OCI-LY1 (cell line): ENCODE data around the gene NUP133.

Source experiments
- H2AFZ ChIP-seq: fragments of 200-600 bp; sonication (generic), shearing (Covaris generic); 2 replicates; pipeline ENCODE4 v1.6.0; 2014; ENCODE audit warnings: antibody characterized with exemption, mild to moderate bottlenecking, low read length
- H3F3A ChIP-seq: fragments of 200-600 bp; sonication (generic), shearing (Covaris generic); 2 replicates; pipeline ENCODE4 v1.6.0; 2014; ENCODE audit warnings: mild to moderate bottlenecking, antibody characterized with exemption, low read length, moderate library complexity; ENCODE audit not compliant: insufficient read depth
- H3K27ac ChIP-seq: fragments of 200-600 bp; sonication (generic); 2 replicates; pipeline ENCODE4 v1.5.1; 2014; ENCODE audit warnings: low read length, mixed run types, mild to moderate bottlenecking, low read depth; ENCODE audit not compliant: poor library complexity, severe bottlenecking
- H3K27me3 ChIP-seq: fragments of 200-600 bp; sonication (generic); 2 replicates; pipeline ENCODE4 v1.6.0; 2014; ENCODE audit warnings: antibody characterized with exemption, mild to moderate bottlenecking, low read length, moderate library complexity; ENCODE audit not compliant: insufficient read depth
- H3K36me3 ChIP-seq: fragments of 200-600 bp; sonication (generic); 2 replicates; pipeline ENCODE4 v1.6.1; 2014; ENCODE audit warnings: mild to moderate bottlenecking, antibody characterized with exemption, low read length, moderate library complexity, mixed read lengths; ENCODE audit not compliant: insufficient read depth
- H3K4me1 ChIP-seq: fragments of 200-600 bp; sonication (generic); 2 replicates; pipeline ENCODE4 v1.5.1; 2014; ENCODE audit warnings: mild to moderate bottlenecking, low read length, moderate library complexity; ENCODE audit not compliant: insufficient read depth, severe bottlenecking
- H3K4me2 ChIP-seq: fragments of 200-600 bp; sonication (generic), shearing (Covaris generic); 2 replicates; pipeline ENCODE4 v1.6.1; 2014; ENCODE audit warnings: low read length
- H3K4me3 ChIP-seq: fragments of 200-600 bp; sonication (generic); 2 replicates; pipeline ENCODE4 v1.5.1; 2014; ENCODE audit warnings: low read length, low read depth, mild to moderate bottlenecking, mixed read lengths; ENCODE audit not compliant: poor library complexity, severe bottlenecking
- H3K79me2 ChIP-seq: fragments of 200-600 bp; shearing (Covaris generic); 2 replicates; pipeline ENCODE4 v1.6.1; 2016; ENCODE audit warnings: mixed run types, low read length, mixed read lengths; ENCODE audit not compliant: insufficient read depth
- H3K9ac ChIP-seq: fragments of 200-600 bp; sonication (generic), shearing (Covaris generic); 2 replicates; pipeline ENCODE4 v1.6.1; 2014; ENCODE audit warnings: mild to moderate bottlenecking, low read length, mixed read lengths
- H3K9me2 ChIP-seq: fragments of 200-600 bp; sonication (generic), shearing (Covaris generic); 2 replicates; pipeline ENCODE4 v1.6.1; 2014; ENCODE audit warnings: low read depth, mild to moderate bottlenecking, low read length, mixed read lengths
- H3K9me3 ChIP-seq: fragments of 200-600 bp; shearing (Covaris generic); 2 replicates; pipeline ENCODE4 v1.6.1; 2014; ENCODE audit warnings: low read length, mixed read lengths
- H4K20me1 ChIP-seq: fragments of 200-600 bp; sonication (generic), shearing (Covaris generic); 2 replicates; pipeline ENCODE4 v1.6.0; 2016; ENCODE audit warnings: mild to moderate bottlenecking, low read length; ENCODE audit not compliant: insufficient read depth
- EZH2 ChIP-seq: fragments of 200-600 bp; sonication (generic), shearing (Covaris generic); IDR thresholded peaks from 2 replicates; pipeline ENCODE4 v1.8.0; 2017; ENCODE audit warnings: borderline replicate concordance, mixed run types, mild to moderate bottlenecking, antibody characterized with exemption, low read length, moderate library complexity, mixed read lengths
- TF ChIP-seq, protein P1 (sequence below): fragments of 200-600 bp; sonication (generic), shearing (Covaris generic); IDR thresholded peaks from 2 replicates; pipeline ENCODE4 v1.5.1; 2017; ENCODE audit warnings: mild to moderate bottlenecking, antibody characterized with exemption, low read length, moderate library complexity, mixed read lengths

The NUP133 gene

DNA sequence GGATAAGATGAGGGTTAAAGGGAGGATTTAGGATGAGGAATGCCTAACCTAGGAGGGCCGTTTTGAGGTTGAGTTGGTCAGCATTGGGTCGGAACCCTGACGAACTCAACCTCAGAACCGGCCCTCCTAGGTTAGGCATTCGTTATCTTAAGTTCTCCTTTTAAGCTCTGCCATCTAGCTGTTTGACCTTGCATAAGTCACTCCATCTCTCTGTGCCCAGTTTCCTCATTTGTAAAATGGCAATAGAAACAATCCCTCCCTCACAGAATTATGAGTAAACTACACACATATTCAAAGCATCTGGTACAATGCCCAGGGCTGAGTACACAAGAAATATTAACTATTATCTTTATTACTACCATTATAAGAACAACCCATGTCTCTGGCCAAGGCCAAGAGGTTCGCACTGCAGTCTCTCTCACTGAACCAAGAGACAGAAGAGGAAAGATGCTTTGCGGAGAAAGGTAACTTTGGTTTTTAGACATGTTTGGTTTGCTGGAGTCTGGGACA lies 45.5 kb upstream of the NUP133 start:
- H3K4me2 ChIP-seq, result no peak overlapping the region
- H2AFZ ChIP-seq, result no peak overlapping the region
- no peaks in the 10 kb centered on the region for H3K27me3 ChIP-seq
- no peak overlapping the region for H3K4me3 ChIP-seq
- H3F3A ChIP-seq, result no peaks in the 10 kb centered on the region
- H3K9me2 ChIP-seq, result no peaks in the 10 kb centered on the region
- H3K79me2 ChIP-seq, result no peaks in the 10 kb centered on the region
- no peak for TF ChIP-seq EZH2
- TF ChIP-seq, protein P1, sequence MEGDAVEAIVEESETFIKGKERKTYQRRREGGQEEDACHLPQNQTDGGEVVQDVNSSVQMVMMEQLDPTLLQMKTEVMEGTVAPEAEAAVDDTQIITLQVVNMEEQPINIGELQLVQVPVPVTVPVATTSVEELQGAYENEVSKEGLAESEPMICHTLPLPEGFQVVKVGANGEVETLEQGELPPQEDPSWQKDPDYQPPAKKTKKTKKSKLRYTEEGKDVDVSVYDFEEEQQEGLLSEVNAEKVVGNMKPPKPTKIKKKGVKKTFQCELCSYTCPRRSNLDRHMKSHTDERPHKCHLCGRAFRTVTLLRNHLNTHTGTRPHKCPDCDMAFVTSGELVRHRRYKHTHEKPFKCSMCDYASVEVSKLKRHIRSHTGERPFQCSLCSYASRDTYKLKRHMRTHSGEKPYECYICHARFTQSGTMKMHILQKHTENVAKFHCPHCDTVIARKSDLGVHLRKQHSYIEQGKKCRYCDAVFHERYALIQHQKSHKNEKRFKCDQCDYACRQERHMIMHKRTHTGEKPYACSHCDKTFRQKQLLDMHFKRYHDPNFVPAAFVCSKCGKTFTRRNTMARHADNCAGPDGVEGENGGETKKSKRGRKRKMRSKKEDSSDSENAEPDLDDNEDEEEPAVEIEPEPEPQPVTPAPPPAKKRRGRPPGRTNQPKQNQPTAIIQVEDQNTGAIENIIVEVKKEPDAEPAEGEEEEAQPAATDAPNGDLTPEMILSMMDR, result no peak
- H3K27ac ChIP-seq, result no peak overlapping the region
- H3K36me3 ChIP-seq, result peaks cover 5% of the 10 kb centered on the region; the same call in 1 of the 2 replicates
- no peaks in the 10 kb centered on the region for H4K20me1 ChIP-seq
- peaks cover 26% of the 10 kb centered on the region for H3K4me1 ChIP-seq
- no peaks in the 10 kb centered on the region for H3K9me3 ChIP-seq
- H3K9ac ChIP-seq, result no peak overlapping the region

DNA sequence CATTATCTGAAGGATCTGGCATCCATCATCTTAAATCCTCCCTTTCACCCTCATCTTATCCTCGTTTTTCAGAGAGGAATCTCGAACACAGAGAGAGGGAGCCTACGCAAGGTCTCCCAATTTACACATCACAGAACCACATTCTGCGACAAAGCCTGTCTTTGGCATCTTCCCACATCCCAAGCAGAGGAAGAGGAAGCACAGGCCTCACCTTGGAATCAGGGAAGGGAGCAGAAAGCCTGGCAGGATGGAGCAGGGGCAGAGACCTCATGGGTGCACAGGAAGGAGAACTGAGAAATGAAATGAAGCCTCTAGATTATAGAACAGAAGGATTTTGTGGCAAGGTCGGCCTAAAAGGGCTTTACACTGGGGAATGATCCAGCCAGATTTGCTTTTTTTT lies 44.6 kb upstream of the NUP133 start:
- Histone ChIP-seq H3K4me2 (no peak overlapping the region), H3K27me3 (no peaks in the 10 kb centered on the region), H3K9ac (no peak overlapping the region), H3K4me3 (no peak overlapping the region), H3K9me3 (no peaks in the 10 kb centered on the region), H3K79me2 (no peaks in the 10 kb centered on the region), H2AFZ (no peak overlapping the region), H3K27ac (no peak overlapping the region), H3K4me1 (peaks cover 25% of the 10 kb centered on the region), H3K9me2 (no peaks in the 10 kb centered on the region), H4K20me1 (no peaks in the 10 kb centered on the region), H3F3A (no peaks in the 10 kb centered on the region), H3K36me3 (peaks cover 5% of the 10 kb centered on the region; the same call in 1 of the 2 replicates)
- TF ChIP-seq EZH2, result no peak
- TF ChIP-seq, protein P1, result no peak

GRCh38 chr1:229550812-229551567 lies 42.8 kb upstream of the NUP133 start:
- TF ChIP-seq, protein P1, result no peak
- TF ChIP-seq EZH2, result no peak
- no peak overlapping the region for H3K9ac ChIP-seq
- no peaks in the 10 kb centered on the region for H3K27me3 ChIP-seq
- H3K27ac ChIP-seq, result no peak overlapping the region
- no peaks in the 10 kb centered on the region for H4K20me1 ChIP-seq
- H3K4me1 ChIP-seq, result peaks cover 7% of the 10 kb centered on the region
- no peaks in the 10 kb centered on the region for H3K9me3 ChIP-seq
- H2AFZ ChIP-seq, result no peak overlapping the region
- H3F3A ChIP-seq, result no peaks in the 10 kb centered on the region
- H3K4me2 ChIP-seq, result no peak overlapping the region
- no peaks in the 10 kb centered on the region for H3K9me2 ChIP-seq
- H3K4me3 ChIP-seq, result no peak overlapping the region
- H3K79me2 ChIP-seq, result no peaks in the 10 kb centered on the region
- peaks cover 12% of the 10 kb centered on the region; the same call in 1 of the 2 replicates for H3K36me3 ChIP-seq
